Panc1 (cell line): Measurements from ENCODE around the gene GDF7. TPM values are rescaled to one million over a fixed set of nuclear protein-coding genes. Genes with fewer than 3 reads are reported as not detected.

Experiments
- ATAC-seq: fragments of 200-7000 bp; cut with Tn5 transposase; 2 replicates; pipeline ENCODE4 v1.9.1; 2020; ENCODE audit warnings: mild to moderate bottlenecking, moderate library complexity
- BruUV-seq: library from RNA; stranded (reverse); fragments of 400-500 nt; replicated peaks from 2 replicates; lab custom pipeline; 2021; lab: Mats Ljungman, UMichigan
- CTCF ChIA-PET: fragments of 300-600 bp; sonication (Branson Sonifier 250); formaldehyde crosslinking; loops from one replicate; lab custom pipeline; 2022; ENCODE audit warnings: antibody characterized with exemption; lab: Charles Lee
- POLR2A ChIA-PET: fragments of 300-600 bp; sonication (Branson Sonifier 250); formaldehyde crosslinking; loops from one replicate; lab custom pipeline; 2022; ENCODE audit warnings: antibody characterized with exemption; lab: Charles Lee
- DNase-seq: peaks from one replicate; pipeline ENCODE4 v3.0.0-alpha.2; 2010; ENCODE audit warnings: low read depth, low spot score
- H3K27ac ChIP-seq: 2 replicates; pipeline ENCODE4 v1.5.1; 2011; ENCODE audit warnings: mild to moderate bottlenecking, low read length, inconsistent platforms
- H3K27me3 ChIP-seq: fragments of 200-500 bp; sonication (Bioruptor generic); 2 replicates; pipeline ENCODE4 v1.6.0; 2014; ENCODE audit warnings: low read length, inconsistent platforms; ENCODE audit not compliant: control insufficient read depth, insufficient read depth
- H3K36me3 ChIP-seq: fragments of 200-500 bp; sonication (Bioruptor generic); 2 replicates; pipeline ENCODE4 v1.5.1; 2014; ENCODE audit warnings: inconsistent platforms, mild to moderate bottlenecking, low read length, moderate library complexity; ENCODE audit not compliant: control insufficient read depth, insufficient read depth
- H3K4me1 ChIP-seq: 2 replicates; pipeline ENCODE4 v1.5.1; 2011; ENCODE audit warnings: inconsistent platforms, mild to moderate bottlenecking, low read length, moderate library complexity; ENCODE audit not compliant: control insufficient read depth, insufficient read depth
- H3K4me3 ChIP-seq, 2 experiments: 2 replicates each; pipeline ENCODE4 v1.5.1; 2011 to 2012; ENCODE audit warnings: low read depth in 2 of 2, low read length in 2 of 2, mild to moderate bottlenecking in 2 of 2, inconsistent platforms in 1 of 2, moderate library complexity in 1 of 2
- H3K9me3 ChIP-seq: fragments of 200-500 bp; sonication (Bioruptor generic); 2 replicates; pipeline ENCODE4 v1.5.1; 2014; ENCODE audit warnings: low read depth, mild to moderate bottlenecking, inconsistent platforms, low read length, moderate library complexity; ENCODE audit not compliant: control insufficient read depth, insufficient read depth
- POLR2AphosphoS5 ChIP-seq: IDR thresholded peaks from 2 replicates; pipeline ENCODE4 v1.6.1; 2012; ENCODE audit warnings: mild to moderate bottlenecking, low read depth, low read length, moderate library complexity
- SIN3A ChIP-seq: IDR thresholded peaks from 2 replicates; pipeline ENCODE4 v1.6.1; 2012; ENCODE audit warnings: low read depth, mild to moderate bottlenecking, low read length, moderate library complexity, borderline replicate concordance; ENCODE audit not compliant: insufficient read depth
- TCF7L2 ChIP-seq: IDR thresholded peaks from 2 replicates; pipeline ENCODE4 v1.6.1; 2011; ENCODE audit warnings: mild to moderate bottlenecking, low read depth, low read length, inconsistent platforms
- in situ Hi-C: cut with HindIII; loops from 2 replicates; pipeline ENCODE4 v1.10.0; 2016; ENCODE audit warnings: low sequenced_read_pairs, low pct_unique_long_range_greater_than_20kb
- intact Hi-C: fragments of 100-400 bp; cut with micrococcal nuclease; formaldehyde crosslinking; loops from one replicate; pipeline ENCODE4 v1.10.0; 2022; ENCODE audit not compliant: unreplicated experiment
- total RNA-seq: library from RNA; stranded (reverse); gene quantifications from one replicate; pipeline ENCODE4 v1.2.1, GENCODE V29; 2021; ENCODE audit not compliant: unreplicated experiment
- TF ChIP-seq, protein P1 (sequence below): fragments of 450-650 bp; IDR thresholded peaks from 2 replicates; pipeline ENCODE4 v1.5.1; 2017; ENCODE audit warnings: mild to moderate bottlenecking
- TF ChIP-seq, protein P2 (sequence below), 2 experiments: IDR thresholded peaks; 2 replicates each; pipeline ENCODE4 v1.6.1; 2011 to 2012; ENCODE audit warnings: low read depth in 2 of 2, control low read depth in 1 of 2, low read length in 1 of 2, mild to moderate bottlenecking in 1 of 2, moderate library complexity in 1 of 2; ENCODE audit not compliant: insufficient read depth in 1 of 2

Gene GDF7
- total RNA-seq, 1 experiment from 2014 or later, result not detected

DNA sequence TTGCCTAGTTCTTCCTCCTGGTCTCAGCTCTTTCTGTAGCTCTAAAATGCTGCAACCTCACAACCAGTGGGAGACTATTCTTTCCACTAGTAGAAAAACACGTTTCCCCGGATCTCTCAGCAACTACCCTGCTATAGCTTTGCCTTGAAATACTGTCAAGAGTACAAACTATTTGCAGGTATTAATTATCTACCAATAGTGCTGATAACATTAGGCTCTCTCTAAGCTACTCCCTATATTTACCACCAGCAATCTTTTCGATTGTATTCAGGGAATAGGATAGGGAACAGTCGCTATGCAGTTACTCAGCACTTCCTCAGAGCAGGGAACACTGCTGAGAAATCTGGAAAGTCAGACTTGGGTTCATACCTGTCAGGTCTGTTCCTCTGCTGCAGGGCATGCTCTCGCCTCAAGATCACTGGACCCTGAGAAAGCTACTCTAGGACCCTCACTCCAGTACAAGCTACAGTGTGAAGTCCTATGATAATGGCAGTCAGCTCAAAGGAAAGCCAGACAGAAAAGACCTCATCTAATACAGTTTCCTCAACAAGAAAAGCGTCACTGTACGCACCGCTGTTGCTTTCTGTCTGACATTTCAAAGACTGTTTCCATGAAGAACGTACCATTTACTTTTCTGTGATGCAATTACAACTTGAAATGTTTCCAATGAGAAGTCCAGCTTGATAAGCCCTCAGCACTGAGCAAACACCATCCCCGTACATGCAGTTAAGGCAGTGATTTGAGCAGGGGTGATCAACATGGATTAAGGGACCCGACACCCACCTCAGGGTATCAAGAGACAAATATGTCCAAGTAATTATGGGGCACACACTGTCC lies 22.7 kb downstream of the GDF7 start:
- Histone ChIP-seq H3K36me3 (no peaks in the 10 kb centered on the region), H3K27me3 (no peaks in the 10 kb centered on the region), H3K4me1 (no peaks in the 10 kb centered on the region), H3K4me3 (no peak overlapping the region), H3K9me3 (no peaks in the 10 kb centered on the region), H3K27ac (no peak overlapping the region)
- intact Hi-C loops (no loop called here), in situ Hi-C loops (no loop called here)
- DNase-seq (no peak), ATAC-seq (no peak)
- TF ChIP-seq POLR2AphosphoS5 (no peak), TCF7L2 (no peak), SIN3A (no peak)
- TF ChIP-seq, protein P1, sequence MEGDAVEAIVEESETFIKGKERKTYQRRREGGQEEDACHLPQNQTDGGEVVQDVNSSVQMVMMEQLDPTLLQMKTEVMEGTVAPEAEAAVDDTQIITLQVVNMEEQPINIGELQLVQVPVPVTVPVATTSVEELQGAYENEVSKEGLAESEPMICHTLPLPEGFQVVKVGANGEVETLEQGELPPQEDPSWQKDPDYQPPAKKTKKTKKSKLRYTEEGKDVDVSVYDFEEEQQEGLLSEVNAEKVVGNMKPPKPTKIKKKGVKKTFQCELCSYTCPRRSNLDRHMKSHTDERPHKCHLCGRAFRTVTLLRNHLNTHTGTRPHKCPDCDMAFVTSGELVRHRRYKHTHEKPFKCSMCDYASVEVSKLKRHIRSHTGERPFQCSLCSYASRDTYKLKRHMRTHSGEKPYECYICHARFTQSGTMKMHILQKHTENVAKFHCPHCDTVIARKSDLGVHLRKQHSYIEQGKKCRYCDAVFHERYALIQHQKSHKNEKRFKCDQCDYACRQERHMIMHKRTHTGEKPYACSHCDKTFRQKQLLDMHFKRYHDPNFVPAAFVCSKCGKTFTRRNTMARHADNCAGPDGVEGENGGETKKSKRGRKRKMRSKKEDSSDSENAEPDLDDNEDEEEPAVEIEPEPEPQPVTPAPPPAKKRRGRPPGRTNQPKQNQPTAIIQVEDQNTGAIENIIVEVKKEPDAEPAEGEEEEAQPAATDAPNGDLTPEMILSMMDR, result no peak
- TF ChIP-seq, protein P2, sequence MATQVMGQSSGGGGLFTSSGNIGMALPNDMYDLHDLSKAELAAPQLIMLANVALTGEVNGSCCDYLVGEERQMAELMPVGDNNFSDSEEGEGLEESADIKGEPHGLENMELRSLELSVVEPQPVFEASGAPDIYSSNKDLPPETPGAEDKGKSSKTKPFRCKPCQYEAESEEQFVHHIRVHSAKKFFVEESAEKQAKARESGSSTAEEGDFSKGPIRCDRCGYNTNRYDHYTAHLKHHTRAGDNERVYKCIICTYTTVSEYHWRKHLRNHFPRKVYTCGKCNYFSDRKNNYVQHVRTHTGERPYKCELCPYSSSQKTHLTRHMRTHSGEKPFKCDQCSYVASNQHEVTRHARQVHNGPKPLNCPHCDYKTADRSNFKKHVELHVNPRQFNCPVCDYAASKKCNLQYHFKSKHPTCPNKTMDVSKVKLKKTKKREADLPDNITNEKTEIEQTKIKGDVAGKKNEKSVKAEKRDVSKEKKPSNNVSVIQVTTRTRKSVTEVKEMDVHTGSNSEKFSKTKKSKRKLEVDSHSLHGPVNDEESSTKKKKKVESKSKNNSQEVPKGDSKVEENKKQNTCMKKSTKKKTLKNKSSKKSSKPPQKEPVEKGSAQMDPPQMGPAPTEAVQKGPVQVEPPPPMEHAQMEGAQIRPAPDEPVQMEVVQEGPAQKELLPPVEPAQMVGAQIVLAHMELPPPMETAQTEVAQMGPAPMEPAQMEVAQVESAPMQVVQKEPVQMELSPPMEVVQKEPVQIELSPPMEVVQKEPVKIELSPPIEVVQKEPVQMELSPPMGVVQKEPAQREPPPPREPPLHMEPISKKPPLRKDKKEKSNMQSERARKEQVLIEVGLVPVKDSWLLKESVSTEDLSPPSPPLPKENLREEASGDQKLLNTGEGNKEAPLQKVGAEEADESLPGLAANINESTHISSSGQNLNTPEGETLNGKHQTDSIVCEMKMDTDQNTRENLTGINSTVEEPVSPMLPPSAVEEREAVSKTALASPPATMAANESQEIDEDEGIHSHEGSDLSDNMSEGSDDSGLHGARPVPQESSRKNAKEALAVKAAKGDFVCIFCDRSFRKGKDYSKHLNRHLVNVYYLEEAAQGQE (IDR thresholded peaks at IDR 0.05; ENCODE audit: insufficient read depth in 1 of 2, low read depth in 2 of 2, low read length in 1 of 2), result no peak
- no TSS peak for BruUV-seq
- CTCF ChIA-PET, result no interaction called here
- POLR2A ChIA-PET, result no interaction called here

DNA sequence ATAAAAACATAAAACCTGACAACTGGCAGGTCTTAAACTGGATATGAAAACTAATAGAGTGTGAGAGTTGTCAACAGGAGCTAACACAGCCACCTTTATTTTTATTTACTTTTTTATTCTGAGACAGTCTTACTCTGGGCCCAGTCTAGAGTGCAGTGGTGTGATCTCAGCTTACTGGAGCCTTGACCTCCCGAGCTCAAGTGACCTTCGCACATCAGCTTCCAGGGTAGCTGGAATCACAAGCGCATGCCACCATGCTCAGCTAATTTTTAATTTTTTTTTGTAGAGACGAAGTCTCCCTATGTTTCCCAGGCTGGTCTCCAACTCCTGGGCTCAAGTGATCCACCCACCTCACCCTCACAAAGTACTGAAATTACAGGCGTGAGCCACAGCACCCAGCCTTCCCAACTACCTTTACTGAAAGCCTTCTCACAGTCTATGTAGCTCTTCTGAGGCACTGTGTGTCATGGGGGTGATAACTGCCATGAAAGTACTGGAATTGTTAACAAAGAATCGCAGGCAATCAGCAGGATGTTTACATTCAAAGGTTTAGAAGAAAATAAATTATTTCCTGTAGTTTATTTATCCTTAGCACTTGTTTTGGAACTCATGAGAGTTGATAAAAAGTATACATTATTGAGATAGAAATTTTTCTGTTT lies 24.3 kb downstream of the GDF7 start:
- BruUV-seq, result no TSS peak
- no peak for TF ChIP-seq POLR2AphosphoS5
- TF ChIP-seq SIN3A, result no peak
- Histone ChIP-seq H3K9me3 (no peaks in the 10 kb centered on the region), H3K4me1 (no peaks in the 10 kb centered on the region), H3K4me3 (no peak overlapping the region), H3K27me3 (no peaks in the 10 kb centered on the region), H3K27ac (no peak overlapping the region), H3K36me3 (no peaks in the 10 kb centered on the region)
- ChIA-PET POLR2A (no interaction called here), CTCF (no interaction called here)
- intact Hi-C loops (no loop called here), in situ Hi-C loops (no loop called here)
- DNase-seq (no peak), ATAC-seq (no peak)
